K562 (cell line): Measurements from ENCODE around the gene IRS1. TPM values are rescaled to one million over a fixed set of nuclear protein-coding genes. Genes with fewer than 3 reads are reported as not detected.

Source experiments
- AFF4 ChIP-seq: sonication (generic); formaldehyde crosslinking; IDR thresholded peaks from 2 replicates; pipeline ENCODE4 v1.8.0; 2023; ENCODE audit warnings: mild to moderate bottlenecking, missing genetic modification reagents
- ATF6 ChIP-seq: sonication (generic); formaldehyde crosslinking; IDR thresholded peaks from 2 replicates; pipeline ENCODE4 v1.4.0; 2020; ENCODE audit warnings: mild to moderate bottlenecking, missing genetic modification reagents
- BCOR ChIP-seq: fragments of 450-650 bp; IDR thresholded peaks from 2 replicates; pipeline ENCODE4 v1.6.1; 2016
- GABPB1 ChIP-seq: sonication (generic); formaldehyde crosslinking; IDR thresholded peaks from 2 replicates; pipeline ENCODE4 v1.8.0; 2022; ENCODE audit warnings: mild to moderate bottlenecking, missing genetic modification reagents
- ILF3 ChIP-seq: fragments of 450-650 bp; IDR thresholded peaks from 2 replicates; pipeline ENCODE4 v1.6.1; 2018; ENCODE audit warnings: antibody characterized with exemption, mild to moderate bottlenecking, moderate library complexity, borderline replicate concordance
- KAT7 ChIP-seq: sonication (generic); formaldehyde crosslinking; IDR thresholded peaks from 2 replicates; pipeline ENCODE4 v1.8.0; 2022; ENCODE audit warnings: missing genetic modification reagents, mild to moderate bottlenecking, borderline replicate concordance
- POLR2G ChIP-seq: fragments of 200-400 bp; formaldehyde crosslinking; IDR thresholded peaks from 2 replicates; pipeline ENCODE4 v1.6.1; 2017; ENCODE audit warnings: low read depth, mild to moderate bottlenecking, antibody characterized with exemption, low read length, moderate library complexity
- RAD21 ChIP-seq, 2 experiments: fragments of 250-450 bp in 1 of 2; fragments of 450-650 bp in 1 of 2; sonication (Bioruptor Pico) in 1 of 2; formaldehyde crosslinking in 1 of 2; IDR thresholded peaks in 1 of 2; conservative IDR thresholded peaks in 1 of 2; 2 replicates each; pipeline versions ENCODE4 v1.4.0 to v1.8.0; 2020 to 2022; ENCODE audit warnings: mild to moderate bottlenecking in 2 of 2, moderate library complexity in 1 of 2
- RCOR1 ChIP-seq, 2 experiments: IDR thresholded peaks; 2 replicates each; pipeline ENCODE4 v1.6.1; 2012; ENCODE audit warnings: low read depth in 2 of 2, low read length in 2 of 2, borderline replicate concordance in 1 of 2, improper control_type of control experiment in 1 of 2
- SP1 ChIP-seq: sonication (generic); formaldehyde crosslinking; IDR thresholded peaks from 2 replicates; pipeline ENCODE4 v1.8.1; 2022; ENCODE audit warnings: mild to moderate bottlenecking, missing genetic modification reagents
- ZBTB40 ChIP-seq, 2 experiments: fragments of 450-650 bp in 1 of 2; sonication (generic) in 1 of 2; formaldehyde crosslinking in 1 of 2; IDR thresholded peaks; 2 replicates each; pipeline versions ENCODE4 v1.7.1 to v1.9.0; 2016 to 2022; ENCODE audit warnings: inconsistent platforms in 1 of 2, mild to moderate bottlenecking in 1 of 2, missing genetic modification reagents in 1 of 2
- ZNF121 ChIP-seq: sonication (generic); formaldehyde crosslinking; conservative IDR thresholded peaks from 2 replicates; pipeline ENCODE4 v1.8.0; 2022; ENCODE audit warnings: missing genetic modification reagents
- polyA plus RNA-seq, 8 experiments: library from polyadenylated mRNA; depleted of rRNA in 4 of 8; stranded (reverse) in 5 of 8; unstranded in 3 of 8; fragments of >200 nt; fragmentation: Nextera tagmentation in 2 of 8; fragmentation: Illumina TruSeq in 1 of 8; extraction: Ambion mirVana in 2 of 8; extraction: Trizol in 1 of 8; gene quantifications; 2 replicates each; pipeline versions ENCODE4 v1.2.1 to v1.2.3, GENCODE V29; 2011 to 2014; ENCODE audit warnings: inconsistent platforms in 1 of 8, missing spikeins in 1 of 8
- total RNA-seq, 7 experiments: library from RNA; depleted of rRNA in 6 of 7; stranded (reverse); fragments of >200 nt in 6 of 7; fragmentation: Illumina TruSeq in 2 of 7; extraction: Trizol in 2 of 7; gene quantifications; 2 replicates each; pipeline versions ENCODE4 v1.2.1 to v1.2.3, GENCODE V29; 2011 to 2021; ENCODE audit warnings: low replicate concordance in 1 of 7

Gene IRS1
- total and polyA plus RNA-seq, 9 of the 15 experiments (the other 6 are each of a cell fraction or from before 2014, with no cell fraction given): under 0.01 to 0.31 (median 0.08) TPM; not detected in 1

DNA sequence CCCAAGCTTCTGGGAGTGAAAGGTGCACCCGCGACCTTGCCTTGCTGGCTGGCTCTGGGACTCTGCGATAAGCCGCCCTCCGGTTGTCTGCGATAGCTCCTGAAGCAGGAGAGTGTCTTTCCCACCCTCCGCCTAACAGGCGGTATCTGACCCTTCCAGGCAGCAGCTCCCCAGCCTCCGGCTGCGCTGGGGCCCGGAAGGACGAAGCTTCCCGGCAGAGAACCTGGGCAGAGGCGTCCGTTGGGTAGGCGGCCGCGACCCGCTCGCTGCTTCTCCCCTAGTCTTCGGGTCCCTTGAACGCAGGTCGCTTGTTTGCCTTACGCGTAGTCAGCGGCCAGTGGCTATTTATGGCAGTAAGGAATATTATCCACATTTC is 35.8 kb upstream of the IRS1 start (continued):
- no peak for TF ChIP-seq ZBTB40 (IDR thresholded peaks at IDR 0.05)
- no peak for TF ChIP-seq ZBTB40 (CRISPR knock-in tag; IDR thresholded peaks at IDR 0.05)
- TF ChIP-seq SP1: no peak
- TF ChIP-seq RAD21 (CRISPR knock-in tag; conservative IDR thresholded peaks at IDR 0.05 in 1 of 2, IDR thresholded peaks at IDR 0.05 in 1 of 2): no peak
- no peak for TF ChIP-seq ZNF121 (CRISPR knock-in tag)
- TF ChIP-seq AFF4 (CRISPR knock-in tag): no peak; the same call in none of the 2 replicates
- TF ChIP-seq RCOR1 (IDR thresholded peaks at IDR 0.05; ENCODE audit: borderline replicate concordance in 1 of 2, low read depth in 2 of 2, low read length in 2 of 2): no peak
- TF ChIP-seq GABPB1 (CRISPR knock-in tag): no peak; the same call in 1 of the 2 replicates
- peak; percentile 75; the same call in 1 of the 2 replicates for TF ChIP-seq BCOR
- 0 out of 2 replicates have a peak, but pooled peaks have one; percentile 32 for TF ChIP-seq ILF3
- no peak for TF ChIP-seq POLR2G
- no peak for TF ChIP-seq ATF6
- TF ChIP-seq KAT7: no peak
